Glomerular endothelial cell (primary cell): ENCODE results near the gene POP7. TPM values are rescaled to one million over a fixed set of nuclear protein-coding genes. Genes with fewer than 3 reads are reported as not detected.
"Not testable (repeated sequence)": the region's sequence is repeated elsewhere in the genome, so short reads cannot be mapped to it uniquely, and the experiment has no call there.

Source experiments
- DNase-seq: peaks from one replicate; pipeline ENCODE4 v3.0.0-alpha.2; 2011; ENCODE audit warnings: low read depth, low spot score; ENCODE audit errors: extremely low read depth
- total RNA-seq: library from RNA; depleted of rRNA; stranded (reverse); fragments of >200 nt; gene quantifications from 2 replicates; pipeline ENCODE4 v1.2.3, GENCODE V29; 2015

The POP7 gene
- total RNA-seq, 1 donor from 2014 or later = 27.8 TPM

DNA sequence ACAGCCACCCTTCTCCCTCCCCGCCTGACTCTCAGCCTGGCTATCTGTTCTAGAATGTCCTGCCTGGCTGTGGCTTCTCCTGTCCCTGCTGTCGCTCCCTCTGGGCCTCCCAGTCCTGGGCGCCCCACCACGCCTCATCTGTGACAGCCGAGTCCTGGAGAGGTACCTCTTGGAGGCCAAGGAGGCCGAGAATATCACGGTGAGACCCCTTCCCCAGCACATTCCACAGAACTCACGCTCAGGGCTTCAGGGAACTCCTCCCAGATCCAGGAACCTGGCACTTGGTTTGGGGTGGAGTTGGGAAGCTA is 15.5 kb downstream of the POP7 start:
- no peak for DNase-seq

DNA sequence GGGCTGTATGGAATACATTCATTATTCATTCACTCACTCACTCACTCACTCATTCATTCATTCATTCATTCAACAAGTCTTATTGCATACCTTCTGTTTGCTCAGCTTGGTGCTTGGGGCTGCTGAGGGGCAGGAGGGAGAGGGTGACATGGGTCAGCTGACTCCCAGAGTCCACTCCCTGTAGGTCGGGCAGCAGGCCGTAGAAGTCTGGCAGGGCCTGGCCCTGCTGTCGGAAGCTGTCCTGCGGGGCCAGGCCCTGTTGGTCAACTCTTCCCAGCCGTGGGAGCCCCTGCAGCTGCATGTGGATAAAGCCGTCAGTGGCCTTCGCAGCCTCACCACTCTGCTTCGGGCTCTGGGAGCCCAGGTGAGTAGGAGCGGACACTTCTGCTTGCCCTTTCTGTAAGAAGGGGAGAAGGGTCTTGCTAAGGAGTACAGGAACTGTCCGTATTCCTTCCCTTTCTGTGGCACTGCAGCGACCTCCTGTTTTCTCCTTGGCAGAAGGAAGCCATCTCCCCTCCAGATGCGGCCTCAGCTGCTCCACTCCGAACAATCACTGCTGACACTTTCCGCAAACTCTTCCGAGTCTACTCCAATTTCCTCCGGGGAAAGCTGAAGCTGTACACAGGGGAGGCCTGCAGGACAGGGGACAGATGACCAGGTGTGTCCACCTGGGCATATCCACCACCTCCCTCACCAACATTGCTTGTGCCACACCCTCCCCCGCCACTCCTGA is 16.7 kb downstream of the POP7 start:
- DNase-seq = no peak

DNA sequence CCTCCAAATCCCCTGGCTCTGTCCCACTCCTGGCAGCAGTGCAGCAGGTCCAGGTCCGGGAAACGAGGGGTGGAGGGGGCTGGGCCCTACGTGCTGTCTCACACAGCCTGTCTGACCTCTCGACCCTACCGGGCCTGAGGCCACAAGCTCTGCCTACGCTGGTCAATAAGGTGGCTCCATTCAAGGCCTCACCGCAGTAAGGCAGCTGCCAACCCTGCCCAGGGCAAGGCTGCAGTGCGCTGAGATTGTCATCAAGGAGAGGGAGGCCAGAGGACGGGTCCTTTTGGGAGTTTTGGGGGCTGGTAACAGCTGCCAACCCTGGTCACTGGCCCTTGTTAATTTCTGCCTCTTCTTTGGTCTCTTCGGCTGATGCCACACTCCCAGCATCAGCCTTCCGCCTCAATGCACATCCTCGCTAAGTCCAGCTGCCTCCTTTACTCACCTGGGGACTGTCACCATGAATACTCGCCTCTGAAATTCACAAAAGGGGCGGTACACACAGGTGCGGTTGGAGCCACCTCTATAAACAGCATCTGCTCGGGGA is 17.9 kb downstream of the POP7 start:
- DNase-seq = no peak

DNA sequence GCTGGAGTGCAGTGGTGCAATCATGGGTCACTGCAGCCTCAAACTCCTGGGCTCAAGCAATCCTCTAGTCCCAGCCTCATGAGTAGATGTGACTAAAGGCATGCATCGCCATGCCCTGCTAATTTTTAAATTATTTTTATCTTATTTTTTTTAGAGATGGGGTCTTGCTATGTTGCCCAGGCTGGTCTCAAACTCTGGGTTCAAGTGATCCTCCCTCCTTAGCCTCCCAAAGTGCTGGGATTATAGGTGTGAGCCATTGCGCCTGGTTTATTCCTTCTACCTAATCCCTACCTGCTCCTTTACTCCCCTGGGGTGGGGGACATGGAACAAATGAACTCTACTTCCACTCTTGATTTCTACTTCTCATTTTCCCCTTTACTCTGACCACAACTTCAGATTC is 18.4 kb downstream of the POP7 start:
- not testable (repeated sequence) for DNase-seq

DNA sequence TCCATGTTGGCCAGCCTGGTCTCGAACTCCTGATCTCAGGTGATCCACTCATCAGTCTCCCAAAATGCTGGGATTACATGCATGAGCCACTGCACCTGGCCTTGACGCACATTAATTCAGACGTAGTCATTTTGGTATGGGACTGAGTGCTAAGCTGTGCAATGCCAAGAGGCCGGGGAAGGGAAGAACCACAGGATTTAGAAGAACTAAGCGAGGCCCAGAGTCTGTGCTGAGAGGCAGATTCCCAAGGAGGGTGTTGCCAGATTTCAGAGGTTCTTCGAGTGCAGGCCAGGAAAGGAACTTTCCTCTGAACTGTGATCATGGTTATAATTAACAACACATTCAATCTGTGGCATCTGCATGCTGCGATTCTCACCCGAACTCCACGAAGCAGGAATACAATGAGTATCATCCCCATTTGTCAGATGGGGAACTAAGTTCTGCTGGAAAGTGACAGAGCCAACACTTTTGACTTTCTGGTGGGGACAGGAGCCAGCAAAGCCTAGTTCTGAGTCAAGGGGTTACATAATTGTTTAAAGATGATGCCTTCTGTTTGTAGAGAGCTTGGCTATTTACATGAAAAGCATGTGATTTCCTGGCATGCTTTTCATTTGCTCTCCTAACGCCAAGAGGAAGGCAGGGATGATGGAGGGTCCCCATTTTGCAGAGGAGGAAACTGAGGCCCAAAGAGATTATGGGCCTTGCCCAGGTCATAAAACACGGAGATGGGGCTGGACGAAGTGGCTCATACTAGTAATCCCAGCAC is 21.3 kb downstream of the POP7 start:
- DNase-seq = no peak

DNA sequence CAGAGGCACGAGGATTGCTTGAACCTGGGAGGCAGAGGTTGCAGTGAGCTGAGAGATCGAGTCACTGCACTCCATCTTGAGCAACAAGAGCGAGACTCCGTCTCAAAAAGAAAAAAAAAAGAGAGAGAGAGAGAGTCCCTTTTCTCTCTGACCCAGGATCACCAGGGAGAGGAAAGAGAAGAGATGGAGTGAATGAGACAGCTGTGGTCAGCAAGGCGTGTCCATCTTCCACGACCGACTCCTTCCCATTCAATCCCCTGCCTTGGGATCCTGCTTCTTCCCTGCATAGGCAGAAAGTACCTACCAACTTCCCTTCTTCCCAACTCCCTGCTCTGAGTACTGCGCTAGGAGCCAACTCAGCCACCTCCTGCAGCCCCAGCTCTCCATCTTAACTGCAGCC is 22.3 kb downstream of the POP7 start:
- DNase-seq = no peak

DNA sequence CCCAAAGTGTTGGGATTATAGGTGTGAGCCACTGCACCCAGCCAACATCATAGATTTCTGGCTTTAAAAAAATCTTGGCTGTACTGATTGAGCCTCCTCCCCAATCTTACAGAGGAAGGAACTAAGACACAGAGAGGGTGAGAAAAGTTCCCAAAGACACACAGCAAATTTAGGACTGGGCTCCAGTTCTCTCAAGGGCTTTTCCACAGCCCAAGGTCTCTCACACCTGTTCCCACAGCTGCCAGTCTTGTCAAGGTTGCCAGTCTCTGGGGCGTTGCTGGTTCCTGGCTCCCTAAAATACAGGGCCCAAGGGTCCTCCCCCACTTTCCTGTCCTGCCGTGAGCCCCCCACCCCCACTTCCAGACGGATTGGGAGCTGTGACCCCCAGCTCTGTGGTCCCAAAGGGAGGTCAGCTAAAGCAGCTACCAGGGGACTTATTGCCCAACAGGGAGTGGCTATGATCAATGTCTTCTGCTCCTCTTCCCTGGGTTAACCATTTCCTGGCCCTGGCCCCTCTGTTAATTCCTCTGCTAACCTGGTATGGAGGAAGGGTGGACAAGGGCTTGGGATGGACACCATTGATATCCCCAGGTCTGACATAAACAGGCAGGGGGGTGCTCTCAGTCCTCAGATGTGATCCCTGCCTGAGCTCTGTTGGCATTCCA is 24.3 kb downstream of the POP7 start:
- DNase-seq = no peak

DNA sequence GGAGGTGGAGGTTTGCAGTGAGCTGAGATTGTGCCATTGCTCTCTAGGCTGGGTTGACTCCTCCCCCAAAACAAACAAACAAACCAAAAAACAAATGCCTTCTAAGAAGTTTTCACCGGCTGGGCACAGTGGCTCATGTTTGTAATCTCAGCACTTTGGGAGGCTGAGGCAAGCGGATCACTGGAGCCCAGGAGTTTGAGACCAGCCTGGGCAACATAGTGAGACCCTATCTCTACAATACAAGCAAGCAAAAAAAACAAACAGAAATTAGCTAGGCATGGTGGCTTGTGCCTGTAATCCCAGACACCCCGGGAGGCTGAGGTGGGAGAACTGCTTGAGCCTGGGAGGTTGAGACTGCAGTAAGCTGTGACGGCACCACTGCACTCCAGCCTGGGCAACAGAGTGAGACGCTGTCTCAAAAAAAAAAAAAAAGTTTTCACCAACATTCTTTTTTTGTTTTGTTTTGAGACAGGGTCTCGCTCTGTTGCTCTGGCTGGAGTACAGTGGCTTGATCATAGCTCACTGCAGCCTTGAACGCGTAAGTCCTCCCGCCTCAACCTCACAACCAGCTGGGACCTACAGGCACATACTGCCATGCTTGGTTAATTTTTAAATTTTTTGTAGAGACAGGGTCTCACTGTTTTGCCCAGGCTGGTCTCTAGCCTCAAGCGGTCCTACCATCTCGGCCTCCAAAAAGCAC is 26.2 kb downstream of the POP7 start:
- DNase-seq = no peak

DNA sequence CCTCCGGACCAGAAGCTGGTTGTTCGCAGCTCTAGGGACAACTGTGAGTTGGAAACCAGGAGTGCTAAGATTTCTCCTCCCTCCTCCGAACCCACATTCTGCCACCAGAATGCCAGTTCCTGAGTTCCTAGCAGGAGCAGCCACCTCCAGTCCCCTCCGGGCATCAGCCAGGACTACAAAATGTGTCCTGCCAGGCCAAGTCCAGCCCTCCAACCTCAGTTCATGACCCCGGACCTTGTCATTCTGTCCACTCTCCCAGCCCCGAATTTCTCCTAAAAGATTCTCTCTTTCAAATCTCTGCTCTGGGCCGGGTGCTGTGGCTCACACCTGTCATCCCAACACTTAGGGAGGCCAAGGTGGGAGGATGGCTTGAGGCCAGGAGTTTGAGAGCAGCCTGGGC is 29.8 kb downstream of the POP7 start:
- no peak for DNase-seq

DNA sequence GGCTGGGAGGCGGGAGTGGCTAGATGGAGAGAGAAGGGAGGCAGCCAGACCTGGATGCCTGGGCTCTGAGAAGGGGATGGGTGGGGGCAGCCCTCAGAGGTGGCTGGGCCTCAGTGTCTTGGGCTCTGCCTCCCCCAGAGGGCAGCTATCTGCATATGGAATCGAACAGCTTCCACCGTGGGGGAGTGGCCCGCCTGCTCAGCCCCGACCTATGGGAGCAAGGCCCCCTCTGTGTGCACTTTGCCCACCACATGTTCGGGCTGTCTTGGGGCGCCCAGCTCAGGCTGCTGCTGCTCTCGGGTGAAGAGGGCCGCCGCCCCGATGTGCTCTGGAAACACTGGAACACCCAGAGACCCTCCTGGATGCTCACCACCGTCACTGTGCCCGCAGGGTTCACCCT is 30.8 kb downstream of the POP7 start:
- DNase-seq = no peak

DNA sequence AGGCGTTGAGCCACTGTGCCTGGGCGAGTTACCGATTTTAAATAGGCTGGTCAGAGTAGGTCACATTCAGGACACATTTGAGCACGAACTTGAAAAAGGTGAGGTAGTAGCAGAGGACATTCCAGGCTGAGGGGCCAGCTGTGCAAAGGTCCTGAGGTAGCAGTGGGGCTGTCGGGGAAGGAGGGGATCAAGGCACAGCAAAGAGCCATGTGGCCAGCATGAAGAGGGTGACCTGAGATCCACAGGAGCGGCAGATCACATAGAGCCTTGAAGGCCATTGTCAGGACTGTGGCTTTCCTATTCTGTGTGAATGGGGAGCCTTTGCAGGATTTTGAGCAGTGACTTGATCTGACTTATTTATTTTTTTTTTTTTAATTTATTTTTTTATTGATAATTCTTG is 34.0 kb downstream of the POP7 start:
- DNase-seq = no peak

DNA sequence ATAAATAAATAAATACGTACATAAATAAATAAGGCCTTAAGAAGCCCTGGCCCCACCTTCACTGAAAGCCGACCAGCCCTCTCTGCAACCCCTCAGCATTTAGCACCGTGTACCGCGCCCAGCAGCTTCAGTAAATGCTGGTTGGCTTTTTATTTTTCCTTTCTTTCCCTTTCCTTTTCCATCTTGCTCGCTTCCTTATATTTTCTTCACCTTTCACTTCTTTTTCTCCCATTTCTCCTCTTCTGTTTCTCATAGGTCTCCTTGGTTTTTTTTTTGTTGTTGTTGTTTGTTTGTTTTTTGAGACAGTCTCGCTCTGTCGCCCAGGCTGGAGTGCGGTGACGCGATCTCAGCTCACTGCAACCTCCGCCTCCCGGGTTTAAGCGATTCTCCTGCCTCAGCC is 38.7 kb downstream of the POP7 start:
- DNase-seq = no peak

DNA sequence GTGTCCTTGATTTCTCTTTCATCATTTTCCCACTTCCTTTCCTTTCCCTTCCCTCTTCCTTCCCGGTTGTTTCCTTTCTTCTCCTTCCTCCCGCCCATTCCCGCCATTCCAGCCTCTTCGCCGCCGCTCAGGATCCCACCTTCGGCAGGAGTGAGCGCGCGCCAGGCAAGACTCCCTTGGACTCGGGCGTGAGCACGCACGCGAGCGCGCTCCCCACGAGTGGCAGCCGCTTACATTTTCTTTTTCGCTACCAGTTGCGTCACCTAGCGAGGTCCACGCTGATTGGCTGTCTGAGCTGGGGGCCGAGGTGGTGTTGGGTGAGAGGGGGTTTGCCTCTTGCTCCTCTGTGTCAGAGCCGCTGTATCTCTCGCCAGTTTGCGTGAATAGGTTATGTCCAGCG is 39.3 kb downstream of the POP7 start:
- no peak for DNase-seq

DNA sequence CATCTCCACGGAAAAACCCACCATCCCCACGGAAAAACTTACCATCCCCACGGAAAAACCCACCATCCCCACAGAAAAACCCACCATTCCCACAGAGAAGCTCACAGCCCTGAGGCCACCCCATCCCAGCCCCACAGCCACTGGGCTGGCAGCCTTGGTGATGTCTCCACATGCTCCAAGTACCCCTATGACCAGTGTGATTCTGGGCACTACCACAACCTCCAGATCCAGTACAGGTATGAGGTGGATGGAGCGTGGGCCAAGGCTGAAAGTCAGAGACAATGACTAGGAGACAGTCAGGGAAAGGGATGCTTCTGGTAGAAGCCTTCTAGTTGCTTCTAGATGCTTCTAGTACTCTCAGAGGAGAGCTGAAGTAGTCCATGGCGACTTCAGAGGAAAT is 47.1 kb downstream of the POP7 start:
- DNase-seq = no peak

DNA sequence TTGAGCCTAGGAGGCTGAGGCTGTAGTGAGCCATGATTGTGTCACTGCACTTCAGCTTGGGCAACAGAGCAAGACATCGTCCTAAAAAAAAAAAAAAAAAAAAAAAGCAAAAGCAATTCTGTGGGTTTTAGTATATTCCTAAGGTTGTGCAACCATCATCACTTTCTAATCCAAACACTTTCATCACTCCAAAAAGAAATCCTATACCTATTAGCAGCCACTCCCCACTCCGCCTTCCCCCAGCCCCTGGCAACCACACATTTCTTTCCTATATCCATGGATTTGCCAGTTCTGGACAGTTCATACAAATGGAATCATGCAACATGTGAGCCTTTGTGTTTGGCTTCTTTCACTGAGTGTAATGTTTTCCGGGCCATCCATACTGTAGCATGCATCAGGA is 47.8 kb downstream of the POP7 start:
- DNase-seq = no peak

Other genes starting within 250 kb of the POP7 start
- 1.0 TPM in 1 of 2 replicates, not detected in the other for gene SPACDR, start 241.9 kb upstream of the POP7 start, total RNA-seq
- 66.1 and 75.2 TPM in 2 replicates for gene TSC22D4, start 226.9 kb upstream of the POP7 start, total RNA-seq
- gene NYAP1, start 222.2 kb upstream of the POP7 start, total RNA-seq = 2.5 and 3.6 TPM in 2 replicates
- 29.2 and 37.3 TPM in 2 replicates for gene AGFG2, start 166.9 kb upstream of the POP7 start, total RNA-seq
- gene SAP25, start 132.2 kb upstream of the POP7 start, total RNA-seq = 0.29 and 1.8 TPM in 2 replicates
- 42.4 and 93.0 TPM in 2 replicates for gene LRCH4, start 120.0 kb upstream of the POP7 start, total RNA-seq
- gene FBXO24, start 119.8 kb upstream of the POP7 start, total RNA-seq = not detected in 2 replicates
- gene PCOLCE, start 103.8 kb upstream of the POP7 start, total RNA-seq = 2.9 and 5.7 TPM in 2 replicates
- gene MOSPD3, start 93.6 kb upstream of the POP7 start, total RNA-seq = 21.2 and 28.9 TPM in 2 replicates
- 0.29 TPM in 1 of 2 replicates, not detected in the other for gene TFR2, start 64.6 kb upstream of the POP7 start, total RNA-seq
- gene ACTL6B, start 49.7 kb upstream of the POP7 start, total RNA-seq = not detected in 2 replicates
- 315 and 318 TPM in 2 replicates for gene GNB2, start 32.4 kb upstream of the POP7 start, total RNA-seq
- 14.4 and 25.7 TPM in 2 replicates for gene GIGYF1, start 11.9 kb upstream of the POP7 start, total RNA-seq
- not detected in 2 replicates for gene EPO, start 14.3 kb downstream of the POP7 start, total RNA-seq
- not detected in 2 replicates for gene ZAN, start 27.5 kb downstream of the POP7 start, total RNA-seq
- 157 and 191 TPM in 2 replicates for gene EPHB4, start 121.4 kb downstream of the POP7 start, total RNA-seq
- 30.2 and 31.9 TPM in 2 replicates for gene SLC12A9, start 146.6 kb downstream of the POP7 start, total RNA-seq
- 73.7 and 99.9 TPM in 2 replicates for gene TRIP6, start 161.3 kb downstream of the POP7 start, total RNA-seq
- 71.4 and 79.4 TPM in 2 replicates for gene SRRT, start 169.0 kb downstream of the POP7 start, total RNA-seq
- 0.34 and 1.6 TPM in 2 replicates for gene UFSP1, start 183.6 kb downstream of the POP7 start, total RNA-seq
- gene ACHE, start 189.8 kb downstream of the POP7 start, total RNA-seq = 0.97 and 2.0 TPM in 2 replicates
- not detected in 2 replicates for gene MUC3A, start 243.4 kb downstream of the POP7 start, total RNA-seq